Muscle layer of colon (tissue), 2 donors: Measurements from ENCODE around the gene CAMKV.

Source experiments
- H3K27ac ChIP-seq: one replicate; pipeline ENCODE4 v1.7.0; 2013; ENCODE audit warnings: low read depth, mild to moderate bottlenecking, low read length, moderate library complexity
- H3K27me3 ChIP-seq, 2 donors: one replicate each; pipeline ENCODE4 v1.7.0; 2013; ENCODE audit warnings: low read length in 2 of 2, mild to moderate bottlenecking in 2 of 2; ENCODE audit not compliant: insufficient read depth in 2 of 2, control insufficient read depth in 1 of 2
- H3K36me3 ChIP-seq: one replicate; pipeline ENCODE4 v1.7.0; 2013; ENCODE audit warnings: mild to moderate bottlenecking, low read length; ENCODE audit not compliant: insufficient read depth
- H3K4me1 ChIP-seq: one replicate; pipeline ENCODE4 v1.7.0; 2013; ENCODE audit warnings: mild to moderate bottlenecking, low read length; ENCODE audit not compliant: insufficient read depth
- H3K4me3 ChIP-seq, 2 donors: one replicate each; pipeline ENCODE4 v1.7.0; 2013; ENCODE audit warnings: low read length in 2 of 2, low read depth in 1 of 2, mild to moderate bottlenecking in 1 of 2, moderate library complexity in 1 of 2
- H3K9ac ChIP-seq: one replicate; pipeline ENCODE4 v1.7.0; 2013; ENCODE audit warnings: low read length
- H3K9me3 ChIP-seq: one replicate; pipeline ENCODE4 v1.7.0; 2013; ENCODE audit warnings: mild to moderate bottlenecking, low read length
- donor health status: abdominal sarcoma.
- donor health status: Adenocarcinoma of cecum.

The CAMKV gene

GRCh38 chr3:49867871-49868321, 1.8 kb downstream of the CAMKV start:
- no peak overlapping the region for H3K9ac ChIP-seq
- no peaks in the 10 kb centered on the region for H3K36me3 ChIP-seq
- H3K4me3 ChIP-seq, result no peak overlapping the region
- H3K4me1 ChIP-seq, result no peaks in the 10 kb centered on the region
- peaks cover 27 to 34% of the 10 kb centered on the region in 2 donors for H3K27me3 ChIP-seq
- H3K9me3 ChIP-seq, result no peaks in the 10 kb centered on the region
- no peak overlapping the region for H3K27ac ChIP-seq

- no peak overlapping the region for H3K4me3 ChIP-seq
- H3K4me1 ChIP-seq, result no peaks in the 10 kb centered on the region
- no peaks in the 10 kb centered on the region for H3K9me3 ChIP-seq
- no peak overlapping the region for H3K27ac ChIP-seq
- no peaks in the 10 kb centered on the region for H3K36me3 ChIP-seq
- H3K27me3 ChIP-seq, result peaks cover 27 to 34% of the 10 kb centered on the region in 2 donors
- H3K9ac ChIP-seq, result no peak overlapping the region
Measured at GRCh38 chr3:49867400-49867799, 2.3 kb downstream of the CAMKV start.

- H3K9ac ChIP-seq, result no peak overlapping the region
- no peak overlapping the region for H3K4me3 ChIP-seq
- H3K27ac ChIP-seq, result no peak overlapping the region
- H3K27me3 ChIP-seq, result peaks cover 21 to 26% of the 10 kb centered on the region in 2 donors
- no peaks in the 10 kb centered on the region for H3K36me3 ChIP-seq
- H3K9me3 ChIP-seq, result no peaks in the 10 kb centered on the region
- no peaks in the 10 kb centered on the region for H3K4me1 ChIP-seq
Measured at GRCh38 chr3:49865198-49865784, 4.4 kb downstream of the CAMKV start.

GRCh38 chr3:49864505-49864904, 5.2 kb downstream of the CAMKV start:
- no peak overlapping the region for H3K9ac ChIP-seq
- H3K4me1 ChIP-seq, result no peaks in the 10 kb centered on the region
- H3K9me3 ChIP-seq, result no peaks in the 10 kb centered on the region
- no peaks in the 10 kb centered on the region for H3K36me3 ChIP-seq
- H3K27ac ChIP-seq, result no peak overlapping the region
- no peak overlapping the region for H3K4me3 ChIP-seq
- peaks cover 16 to 18% of the 10 kb centered on the region in 2 donors for H3K27me3 ChIP-seq

DNA sequence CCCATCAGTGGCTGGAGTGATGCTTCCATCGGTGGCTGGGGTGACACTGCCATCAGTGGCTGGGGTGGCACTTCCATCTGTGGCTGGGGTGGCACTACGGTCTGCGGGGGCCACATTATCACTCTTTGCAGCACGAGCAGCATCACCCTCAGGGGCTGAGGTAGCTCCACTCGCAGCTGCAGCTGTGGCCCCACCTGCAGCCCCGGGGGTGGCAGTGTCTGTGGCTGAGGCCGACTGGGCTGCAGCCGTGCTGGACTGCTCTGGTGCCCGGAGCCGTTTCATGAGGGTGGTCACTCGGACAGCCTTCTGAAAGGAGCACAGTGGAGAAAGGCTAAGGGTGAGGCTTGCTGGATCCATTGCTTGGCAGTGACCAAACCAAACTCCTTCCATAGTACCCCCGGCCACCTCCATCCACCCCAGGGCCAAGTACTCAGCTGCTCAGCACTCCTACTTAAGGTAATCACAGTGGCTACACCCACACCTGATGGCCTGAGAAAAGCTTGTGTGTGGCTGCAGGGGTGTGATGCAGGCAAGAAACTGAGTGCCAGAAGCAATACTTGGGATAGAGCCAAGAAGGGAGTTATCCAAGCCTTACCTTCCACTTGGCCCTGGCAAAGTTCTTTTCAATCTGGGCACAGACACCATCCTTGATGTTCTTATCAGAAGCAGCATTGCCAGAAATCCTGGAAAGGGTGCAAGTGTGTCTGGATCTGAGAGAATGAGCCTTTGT, 10.0 kb downstream of the CAMKV start:
- no peaks in the 10 kb centered on the region for H3K9me3 ChIP-seq
- H3K36me3 ChIP-seq, result no peaks in the 10 kb centered on the region
- peaks cover 8% of the 10 kb centered on the region for H3K4me1 ChIP-seq
- no peak overlapping the region for H3K4me3 ChIP-seq
- H3K27me3 ChIP-seq, result no peaks in the 10 kb centered on the region
- H3K27ac ChIP-seq, result no peak overlapping the region
- no peak overlapping the region for H3K9ac ChIP-seq

GRCh38 chr3:49856181-49857005, 13.3 kb downstream of the CAMKV start, which contains the start of gene TRAIP:
Gene TRAIP (minus strand): TSS chr3:49856564. CDS start chr3:49856453, 111 bp downstream.
- H3K27ac ChIP-seq, result peak within 1 kb of the TSS; percentile 24
- no peaks in the 10 kb centered on the region for H3K9me3 ChIP-seq
- H3K4me3 ChIP-seq, result peak within 1 kb of the TSS; percentile 82 to 86
- H3K36me3 ChIP-seq, result no peaks in the 10 kb centered on the region
- no peaks in the 10 kb centered on the region for H3K27me3 ChIP-seq
- peak within 1 kb of the TSS; percentile 49 for H3K9ac ChIP-seq
- peaks cover 8% of the 10 kb centered on the region for H3K4me1 ChIP-seq

DNA sequence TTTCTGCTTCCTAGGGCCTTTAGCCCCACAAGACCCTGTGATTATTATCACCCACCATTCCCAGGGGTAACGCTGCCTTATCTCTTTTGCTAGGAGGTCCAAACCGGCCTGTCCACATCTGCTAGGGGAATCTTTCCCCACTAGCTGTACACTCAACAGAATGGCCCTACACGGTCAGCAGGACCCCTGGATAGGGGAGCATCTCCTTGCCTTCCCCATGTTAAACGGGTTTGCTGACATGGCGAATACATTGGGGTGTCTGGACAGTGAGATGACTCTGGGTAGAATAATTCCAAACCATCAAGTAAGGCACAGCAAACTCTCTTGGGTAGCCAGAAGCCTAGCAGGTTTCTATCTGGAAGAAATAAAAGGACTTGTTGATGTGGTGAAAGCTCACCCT, 14.0 kb downstream of the CAMKV start:
- peak overlapping the region in 1 of 2 donors; percentile 86 for H3K4me3 ChIP-seq
- H3K9ac ChIP-seq, result peak overlapping the region; percentile 49
- no peaks in the 10 kb centered on the region for H3K36me3 ChIP-seq
- no peaks in the 10 kb centered on the region for H3K9me3 ChIP-seq
- no peak overlapping the region for H3K27ac ChIP-seq
- peaks cover 8% of the 10 kb centered on the region for H3K4me1 ChIP-seq
- H3K27me3 ChIP-seq, result no peaks in the 10 kb centered on the region

- Histone ChIP-seq H3K9me3 (no peaks in the 10 kb centered on the region), H3K9ac (no peak overlapping the region), H3K27me3 (no peaks in the 10 kb centered on the region), H3K4me1 (no peaks in the 10 kb centered on the region), H3K4me3 (no peak overlapping the region), H3K27ac (no peak overlapping the region), H3K36me3 (no peaks in the 10 kb centered on the region)
Measured at GRCh38 chr3:49845694-49846093, 24.0 kb downstream of the CAMKV start.

GRCh38 chr3:49844464-49845183, 25.1 kb downstream of the CAMKV start:
- peaks cover 9% of the 10 kb centered on the region for H3K4me1 ChIP-seq
- no peak overlapping the region for H3K27ac ChIP-seq
- H3K27me3 ChIP-seq, result no peaks in the 10 kb centered on the region
- H3K9ac ChIP-seq, result no peak overlapping the region
- no peaks in the 10 kb centered on the region for H3K36me3 ChIP-seq
- no peak overlapping the region for H3K4me3 ChIP-seq
- H3K9me3 ChIP-seq, result no peaks in the 10 kb centered on the region

- peaks cover 14% of the 10 kb centered on the region for H3K4me1 ChIP-seq
- H3K27ac ChIP-seq, result no peak overlapping the region
- H3K36me3 ChIP-seq, result no peaks in the 10 kb centered on the region
- H3K9ac ChIP-seq, result no peak overlapping the region
- no peaks in the 10 kb centered on the region for H3K27me3 ChIP-seq
- no peak overlapping the region for H3K4me3 ChIP-seq
- no peaks in the 10 kb centered on the region for H3K9me3 ChIP-seq
Measured at GRCh38 chr3:49842843-49843517, 26.7 kb downstream of the CAMKV start.
